Bronchial epithelial cell (primary cell): ENCODE results near the gene PACS1. TPM values are rescaled to one million over a fixed set of nuclear protein-coding genes. Genes with fewer than 3 reads are reported as not detected.

Source experiments
- DNase-seq: peaks from one replicate; pipeline ENCODE4 v3.0.0-alpha.2; 2010; ENCODE audit warnings: low read depth
- FAIRE-seq: peaks from 2 replicates; lab custom pipeline; 2011; peaks lifted over from hg19 to GRCh38; lab: Jason Lieb, UNC
- H3K27me3 ChIP-seq: 2 replicates; pipeline ENCODE4 v1.5.1; 2011; ENCODE audit warnings: low read length; ENCODE audit not compliant: control insufficient read depth, insufficient read depth
- H3K36me3 ChIP-seq: 2 replicates; pipeline ENCODE4 v1.5.1; 2011; ENCODE audit warnings: low read length; ENCODE audit not compliant: control insufficient read depth, insufficient read depth
- H3K4me3 ChIP-seq: 2 replicates; pipeline ENCODE4 v1.5.1; 2011; ENCODE audit warnings: mild to moderate bottlenecking, low read depth, low read length, control low read depth
- CTCF ChIP-seq: IDR thresholded peaks from 2 replicates; pipeline ENCODE4 v1.5.1; 2011; ENCODE audit warnings: mild to moderate bottlenecking, moderate library complexity, low read length, control low read depth, inconsistent platforms; ENCODE audit not compliant: insufficient read depth, severe bottlenecking
- total RNA-seq: library from RNA; depleted of rRNA; stranded (reverse); fragments of >200 nt; gene quantifications from 2 replicates; pipeline ENCODE4 v1.2.1, GENCODE V29; 2014

The PACS1 gene
- total RNA-seq, 1 donor from 2014 or later: 6.8 TPM

GRCh38 chr11:66268244-66268951 lies 198.3 kb downstream of the PACS1 start, which contains the start of gene RAB1B:
Gene RAB1B (plus strand): TSS chr11:66268639. CDS start chr11:66268680, 41 bp downstream.
- Histone ChIP-seq H3K36me3 (peaks cover 30% of the 10 kb centered on the region), H3K27me3 (no peaks in the 10 kb centered on the region), H3K4me3 (peak within 1 kb of the TSS; percentile 90)
- FAIRE-seq (peak; percentile 58), DNase-seq (peak; percentile 97)
- TF ChIP-seq CTCF: no peak

GRCh38 chr11:66268952-66269905 lies 199.2 kb downstream of the PACS1 start:
- Histone ChIP-seq H3K27me3 (no peaks in the 10 kb centered on the region), H3K36me3 (peaks cover 28% of the 10 kb centered on the region), H3K4me3 (peak overlapping the region; percentile 90)
- no peak for DNase-seq
- TF ChIP-seq CTCF: no peak
- FAIRE-seq: no peak

GRCh38 chr11:66271816-66272215 lies 201.7 kb downstream of the PACS1 start:
- peaks cover 22% of the 10 kb centered on the region for H3K36me3 ChIP-seq
- FAIRE-seq: peak; percentile 40

GRCh38 chr11:66272596-66272995 lies 202.5 kb downstream of the PACS1 start:
- H3K36me3 ChIP-seq: peaks cover 22% of the 10 kb centered on the region
- DNase-seq (no peak), FAIRE-seq (no peak)
- no peak for TF ChIP-seq CTCF
- H3K27me3 ChIP-seq: no peaks in the 10 kb centered on the region
- H3K4me3 ChIP-seq: no peak overlapping the region

More at GRCh38 chr11:66271816-66272215, 201.7 kb downstream of the PACS1 start:
- Histone ChIP-seq H3K4me3 (no peak overlapping the region), H3K27me3 (no peaks in the 10 kb centered on the region)
- TF ChIP-seq CTCF: no peak
- DNase-seq: no peak

DNA sequence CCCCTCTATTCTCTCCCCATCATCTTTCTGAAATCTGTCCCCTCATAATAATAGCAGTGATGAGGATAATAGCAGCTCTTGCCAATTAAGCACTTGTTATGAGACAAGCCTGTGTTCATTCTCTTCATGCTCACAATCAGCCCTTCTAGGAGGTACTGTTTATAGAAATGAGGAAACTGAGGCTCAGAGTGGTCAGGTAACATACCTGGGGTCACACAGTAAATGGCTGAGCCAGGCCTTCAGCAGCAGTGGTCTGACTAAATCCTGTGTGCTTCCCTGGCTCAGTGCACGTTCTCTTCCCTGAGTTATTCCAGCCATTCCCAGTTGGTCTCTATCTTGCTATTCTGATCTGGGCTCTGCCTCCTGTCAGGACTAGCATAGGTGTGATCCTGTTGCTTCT lies 204.1 kb downstream of the PACS1 start:
- H3K4me3 ChIP-seq: no peak overlapping the region
- peaks cover 22% of the 10 kb centered on the region for H3K36me3 ChIP-seq
- FAIRE-seq: no peak
- no peaks in the 10 kb centered on the region for H3K27me3 ChIP-seq
- DNase-seq: no peak
- no peak for TF ChIP-seq CTCF
